Measurements from ENCODE around the gene TCF23. TPM values are rescaled to one million over a fixed set of nuclear protein-coding genes. Genes with fewer than 3 reads are reported as not detected.
"Not testable (repeated sequence)": the region's sequence is repeated elsewhere in the genome, so short reads cannot be mapped to it uniquely, and the experiment has no call there.

TCF23 gene
- total RNA-seq, 1 donor from 2014 or later, result 1.2 TPM

- H3K27me3 ChIP-seq (ENCODE audit: low read depth), result no peaks in the 10 kb centered on the region
- no peak overlapping the region for H3K27ac ChIP-seq
- peak; percentile 77 to 83 for ATAC-seq
- H3K4me1 ChIP-seq, result no peaks in the 10 kb centered on the region
- H3K9me3 ChIP-seq, result no peaks in the 10 kb centered on the region
- no peak for DNase-seq
- intact Hi-C loops (cut with DNase I), result no loop called here
- no peak overlapping the region for H3K4me3 ChIP-seq
- no peaks in the 10 kb centered on the region for H3K36me3 ChIP-seq
- TF ChIP-seq, protein P1, sequence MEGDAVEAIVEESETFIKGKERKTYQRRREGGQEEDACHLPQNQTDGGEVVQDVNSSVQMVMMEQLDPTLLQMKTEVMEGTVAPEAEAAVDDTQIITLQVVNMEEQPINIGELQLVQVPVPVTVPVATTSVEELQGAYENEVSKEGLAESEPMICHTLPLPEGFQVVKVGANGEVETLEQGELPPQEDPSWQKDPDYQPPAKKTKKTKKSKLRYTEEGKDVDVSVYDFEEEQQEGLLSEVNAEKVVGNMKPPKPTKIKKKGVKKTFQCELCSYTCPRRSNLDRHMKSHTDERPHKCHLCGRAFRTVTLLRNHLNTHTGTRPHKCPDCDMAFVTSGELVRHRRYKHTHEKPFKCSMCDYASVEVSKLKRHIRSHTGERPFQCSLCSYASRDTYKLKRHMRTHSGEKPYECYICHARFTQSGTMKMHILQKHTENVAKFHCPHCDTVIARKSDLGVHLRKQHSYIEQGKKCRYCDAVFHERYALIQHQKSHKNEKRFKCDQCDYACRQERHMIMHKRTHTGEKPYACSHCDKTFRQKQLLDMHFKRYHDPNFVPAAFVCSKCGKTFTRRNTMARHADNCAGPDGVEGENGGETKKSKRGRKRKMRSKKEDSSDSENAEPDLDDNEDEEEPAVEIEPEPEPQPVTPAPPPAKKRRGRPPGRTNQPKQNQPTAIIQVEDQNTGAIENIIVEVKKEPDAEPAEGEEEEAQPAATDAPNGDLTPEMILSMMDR (IDR thresholded peaks at IDR 0.05), result peak; percentile 60
Observed at GRCh38 chr2:27191070-27191829, 42.4 kb downstream of the TCF23 start.

- Histone ChIP-seq H3K27me3 (ENCODE audit: low read depth) (no peaks in the 10 kb centered on the region), H3K9me3 (no peaks in the 10 kb centered on the region), H3K4me3 (no peak overlapping the region), H3K4me1 (no peaks in the 10 kb centered on the region), H3K27ac (no peak overlapping the region), H3K36me3 (peaks cover under 1% of the 10 kb centered on the region)
- no peak for DNase-seq
- ATAC-seq, result no peak
- TF ChIP-seq, protein P1 (IDR thresholded peaks at IDR 0.05), result no peak
- intact Hi-C loops (cut with DNase I), result no loop called here
Observed at GRCh38 chr2:27194538-27195354, 45.9 kb downstream of the TCF23 start.

- H3K36me3 ChIP-seq; H3K4me1 ChIP-seq; H3K4me3 ChIP-seq; H3K9me3 ChIP-seq; H3K27me3 ChIP-seq (ENCODE audit: low read depth); intact Hi-C loops (cut with DNase I); ATAC-seq; H3K27ac ChIP-seq; DNase-seq: not testable (repeated sequence)
Observed at GRCh38 chr2:27195799-27196198, 47.0 kb downstream of the TCF23 start.

GRCh38 chr2:27198068-27198467 lies 49.3 kb downstream of the TCF23 start:
- H3K9me3 ChIP-seq; DNase-seq; H3K27ac ChIP-seq; intact Hi-C loops (cut with DNase I); H3K4me3 ChIP-seq; H3K4me1 ChIP-seq; ATAC-seq; H3K27me3 ChIP-seq (ENCODE audit: low read depth): not testable (repeated sequence)
- peaks cover 28% of the 10 kb centered on the region for H3K36me3 ChIP-seq

DNA sequence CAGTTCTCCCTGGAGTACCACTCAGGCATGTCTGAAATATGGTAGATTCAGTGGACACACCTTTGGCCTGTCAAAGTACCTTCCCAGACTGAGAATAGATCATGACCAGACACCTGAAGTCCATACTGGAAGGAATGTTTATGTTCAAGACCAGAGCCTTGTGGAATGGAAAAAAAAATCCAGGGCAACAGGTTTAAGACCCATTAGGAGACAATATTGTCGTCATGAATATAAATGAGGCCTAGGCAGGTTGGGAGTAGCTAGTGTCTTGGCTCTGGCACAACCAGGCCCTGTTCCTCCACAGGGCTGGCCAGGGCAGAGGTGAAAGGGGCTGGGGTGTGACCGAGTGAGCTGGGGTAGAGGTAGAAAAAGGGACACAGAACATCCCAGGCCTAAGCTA lies 49.8 kb downstream of the TCF23 start:
- H3K4me1 ChIP-seq, result no peaks in the 10 kb centered on the region
- TF ChIP-seq, protein P1 (IDR thresholded peaks at IDR 0.05), result no peak
- no peak for ATAC-seq
- DNase-seq, result no peak
- no peak overlapping the region for H3K27ac ChIP-seq
- H3K4me3 ChIP-seq, result no peak overlapping the region
- intact Hi-C loops (cut with DNase I), result no loop called here
- H3K36me3 ChIP-seq, result peaks cover 34% of the 10 kb centered on the region
- H3K27me3 ChIP-seq (ENCODE audit: low read depth), result no peaks in the 10 kb centered on the region
- no peaks in the 10 kb centered on the region for H3K9me3 ChIP-seq

DNA sequence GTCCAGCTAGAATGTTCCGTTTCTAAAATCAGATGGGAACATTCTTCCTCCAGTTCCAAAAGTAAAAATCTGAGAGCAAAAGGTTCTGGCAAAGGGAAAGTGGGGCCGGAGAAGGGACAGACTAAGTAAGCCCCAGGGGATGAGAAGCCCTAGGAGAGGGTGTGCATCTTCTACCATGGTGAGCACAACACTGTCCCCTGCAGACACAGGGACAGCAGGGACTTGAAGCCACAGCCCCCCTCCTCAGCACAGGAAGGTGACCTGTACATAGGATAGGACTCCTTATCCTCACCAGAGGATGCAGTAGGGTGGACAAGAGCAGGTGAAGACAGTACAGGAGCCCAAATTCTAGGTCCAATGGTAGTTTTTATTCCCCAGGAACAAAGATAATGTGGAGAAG lies 50.4 kb downstream of the TCF23 start:
- DNase-seq (no peak), ATAC-seq (no peak)
- peaks cover 40% of the 10 kb centered on the region for H3K36me3 ChIP-seq
- intact Hi-C loops (cut with DNase I), result no loop called here
- H3K4me1 ChIP-seq, result no peaks in the 10 kb centered on the region
- H3K9me3 ChIP-seq, result no peaks in the 10 kb centered on the region
- H3K4me3 ChIP-seq, result no peak overlapping the region
- TF ChIP-seq, protein P1 (IDR thresholded peaks at IDR 0.05), result no peak
- no peak overlapping the region for H3K27ac ChIP-seq
- H3K27me3 ChIP-seq (ENCODE audit: low read depth), result no peaks in the 10 kb centered on the region

Measured in lower lobe of right lung (tissue), 2 donors.